Measurements from ENCODE around the gene DPYD. TPM values are rescaled to one million over a fixed set of nuclear protein-coding genes. Genes with fewer than 3 reads are reported as not detected.

DPYD gene
- total RNA-seq, 1 donor from 2014 or later, result 11.3 TPM

- no peak for DNase-seq (ENCODE audit: low read depth)
Measured at GRCh38 chr1:97726386-97726785, 194.4 kb downstream of the DPYD start.

GRCh38 chr1:97721221-97721620, 199.6 kb downstream of the DPYD start:
- DNase-seq (ENCODE audit: low read depth), result no peak

- no peak for DNase-seq (ENCODE audit: low read depth)
Measured at GRCh38 chr1:97712980-97713379, 207.9 kb downstream of the DPYD start.

GRCh38 chr1:97711858-97712257, 209.0 kb downstream of the DPYD start:
- DNase-seq (ENCODE audit: low read depth), result no peak

GRCh38 chr1:97693601-97694000, 227.2 kb downstream of the DPYD start:
- DNase-seq (ENCODE audit: low read depth), result no peak

GRCh38 chr1:97691325-97691724, 229.5 kb downstream of the DPYD start:
- DNase-seq (ENCODE audit: low read depth), result no peak

GRCh38 chr1:97685360-97685759, 235.5 kb downstream of the DPYD start:
- no peak for DNase-seq (ENCODE audit: low read depth)

- DNase-seq (ENCODE audit: low read depth), result no peak
Measured at GRCh38 chr1:97680894-97681293, 239.9 kb downstream of the DPYD start.

- no peak for DNase-seq (ENCODE audit: low read depth)
Measured at GRCh38 chr1:97680470-97680869, 240.4 kb downstream of the DPYD start.

- peak; percentile 12 for DNase-seq (ENCODE audit: low read depth)
Measured at GRCh38 chr1:97677702-97678101, 243.1 kb downstream of the DPYD start.

GRCh38 chr1:97674517-97674916, 246.3 kb downstream of the DPYD start:
- no peak for DNase-seq (ENCODE audit: low read depth)

GRCh38 chr1:97668945-97669344, 251.9 kb downstream of the DPYD start:
- DNase-seq (ENCODE audit: low read depth), result peak; percentile 45

- DNase-seq (ENCODE audit: low read depth), result no peak
Measured at GRCh38 chr1:97660431-97661105, 260.3 kb downstream of the DPYD start.

- no peak for DNase-seq (ENCODE audit: low read depth)
Measured at GRCh38 chr1:97654876-97655585, 265.8 kb downstream of the DPYD start.

- no peak for DNase-seq (ENCODE audit: low read depth)
Measured at GRCh38 chr1:97651250-97651649, 269.6 kb downstream of the DPYD start.

GRCh38 chr1:97649591-97649990, 271.2 kb downstream of the DPYD start:
- DNase-seq (ENCODE audit: low read depth), result no peak

- peak; percentile 40 for DNase-seq (ENCODE audit: low read depth)
Measured at GRCh38 chr1:97647776-97648175, 273.1 kb downstream of the DPYD start.

GRCh38 chr1:97646071-97646470, 274.8 kb downstream of the DPYD start:
- no peak for DNase-seq (ENCODE audit: low read depth)

GRCh38 chr1:97640677-97641076, 280.2 kb downstream of the DPYD start:
- DNase-seq (ENCODE audit: low read depth), result no peak

- no peak for DNase-seq (ENCODE audit: low read depth)
Measured at GRCh38 chr1:97636941-97637340, 283.9 kb downstream of the DPYD start.

GRCh38 chr1:97634758-97635157, 286.1 kb downstream of the DPYD start:
- no peak for DNase-seq (ENCODE audit: low read depth)

- no peak for DNase-seq (ENCODE audit: low read depth)
Measured at GRCh38 chr1:97632776-97633175, 288.1 kb downstream of the DPYD start.

GRCh38 chr1:97632075-97632474, 288.8 kb downstream of the DPYD start:
- DNase-seq (ENCODE audit: low read depth), result no peak

Measured in myocyte (in vitro differentiated cells).